ENCODE results near the gene FBXL19. TPM values are rescaled to one million over a fixed set of nuclear protein-coding genes. Genes with fewer than 3 reads are reported as not detected.

Gene FBXL19
- total RNA-seq, 1 donor from 2014 or later = 19.4 TPM

DNA sequence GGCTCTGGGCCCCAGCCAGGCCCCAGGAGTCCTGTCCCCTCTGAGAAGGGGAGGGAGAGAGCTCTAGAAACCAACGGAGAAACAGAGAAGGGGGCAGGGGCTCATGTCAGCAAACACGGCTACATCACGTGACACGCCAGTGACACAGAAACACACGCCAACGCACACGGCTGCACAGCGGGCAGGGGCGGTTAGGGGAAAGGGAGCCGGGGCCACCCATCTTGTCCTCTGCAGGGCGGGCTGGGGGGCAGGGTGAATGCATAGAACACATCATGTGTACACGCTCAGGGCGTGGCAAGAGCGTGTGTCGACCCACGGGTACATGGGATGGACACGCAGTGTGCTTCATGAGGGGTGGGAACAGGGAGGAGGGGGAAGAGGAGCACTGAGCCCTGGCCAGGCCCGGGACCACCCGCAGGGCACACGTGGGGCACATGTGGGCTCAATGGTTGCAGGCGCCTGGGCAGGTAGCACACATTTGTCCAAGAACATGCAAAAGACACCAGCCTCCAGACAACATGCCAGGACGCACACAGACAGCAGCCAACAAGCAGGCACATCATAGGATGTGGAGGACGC, 66.2 kb downstream of the FBXL19 start:
- Mint-ChIP-seq H3K4me1 (ENCODE audit: low read depth) (peaks cover 9% of the 10 kb centered on the region), H3K9me3 (ENCODE audit: low read depth) (no peaks in the 10 kb centered on the region), H3K36me3 (ENCODE audit: low read depth) (no peaks in the 10 kb centered on the region), H3K4me3 (ENCODE audit: unreplicated experiment) (no peak overlapping the region), H3K27me3 (ENCODE audit: low read depth) (no peaks in the 10 kb centered on the region), H3K27ac (ENCODE audit: unreplicated experiment) (no peak overlapping the region)
- no peak for DNase-seq (ENCODE audit: low spot score)
- TF ChIP-seq, protein P1, sequence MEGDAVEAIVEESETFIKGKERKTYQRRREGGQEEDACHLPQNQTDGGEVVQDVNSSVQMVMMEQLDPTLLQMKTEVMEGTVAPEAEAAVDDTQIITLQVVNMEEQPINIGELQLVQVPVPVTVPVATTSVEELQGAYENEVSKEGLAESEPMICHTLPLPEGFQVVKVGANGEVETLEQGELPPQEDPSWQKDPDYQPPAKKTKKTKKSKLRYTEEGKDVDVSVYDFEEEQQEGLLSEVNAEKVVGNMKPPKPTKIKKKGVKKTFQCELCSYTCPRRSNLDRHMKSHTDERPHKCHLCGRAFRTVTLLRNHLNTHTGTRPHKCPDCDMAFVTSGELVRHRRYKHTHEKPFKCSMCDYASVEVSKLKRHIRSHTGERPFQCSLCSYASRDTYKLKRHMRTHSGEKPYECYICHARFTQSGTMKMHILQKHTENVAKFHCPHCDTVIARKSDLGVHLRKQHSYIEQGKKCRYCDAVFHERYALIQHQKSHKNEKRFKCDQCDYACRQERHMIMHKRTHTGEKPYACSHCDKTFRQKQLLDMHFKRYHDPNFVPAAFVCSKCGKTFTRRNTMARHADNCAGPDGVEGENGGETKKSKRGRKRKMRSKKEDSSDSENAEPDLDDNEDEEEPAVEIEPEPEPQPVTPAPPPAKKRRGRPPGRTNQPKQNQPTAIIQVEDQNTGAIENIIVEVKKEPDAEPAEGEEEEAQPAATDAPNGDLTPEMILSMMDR (IDR thresholded peaks at IDR 0.05) = no peak

DNA sequence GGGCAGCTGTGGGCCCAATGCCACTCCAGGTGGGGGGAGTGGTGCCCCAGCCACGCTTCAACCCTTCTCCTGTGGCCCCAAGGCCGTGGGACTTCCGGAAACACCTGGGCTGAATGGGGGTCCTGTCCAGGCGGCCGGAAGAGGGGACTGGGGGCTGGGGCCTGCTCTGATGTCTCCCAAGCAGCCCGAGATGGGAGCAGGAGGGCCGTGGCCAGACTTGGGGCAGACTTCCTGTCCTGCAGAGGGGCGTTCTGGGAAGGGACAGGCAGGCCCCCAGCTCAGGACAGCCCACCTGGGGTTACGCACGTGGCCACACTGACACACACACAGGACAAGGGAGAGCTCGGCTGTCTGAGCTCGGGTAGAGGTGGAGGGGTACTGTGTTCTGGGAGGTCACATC, 66.7 kb downstream of the FBXL19 start:
- no peak overlapping the region for H3K4me3 Mint-ChIP-seq (ENCODE audit: unreplicated experiment)
- H3K36me3 Mint-ChIP-seq (ENCODE audit: low read depth) = no peaks in the 10 kb centered on the region
- no peak overlapping the region for H3K27ac Mint-ChIP-seq (ENCODE audit: unreplicated experiment)
- TF ChIP-seq, protein P1 (IDR thresholded peaks at IDR 0.05) = no peak
- H3K4me1 Mint-ChIP-seq (ENCODE audit: low read depth) = peaks cover 7% of the 10 kb centered on the region
- no peaks in the 10 kb centered on the region for H3K27me3 Mint-ChIP-seq (ENCODE audit: low read depth)
- H3K9me3 Mint-ChIP-seq (ENCODE audit: low read depth) = no peaks in the 10 kb centered on the region
- no peak for DNase-seq (ENCODE audit: low spot score)

DNA sequence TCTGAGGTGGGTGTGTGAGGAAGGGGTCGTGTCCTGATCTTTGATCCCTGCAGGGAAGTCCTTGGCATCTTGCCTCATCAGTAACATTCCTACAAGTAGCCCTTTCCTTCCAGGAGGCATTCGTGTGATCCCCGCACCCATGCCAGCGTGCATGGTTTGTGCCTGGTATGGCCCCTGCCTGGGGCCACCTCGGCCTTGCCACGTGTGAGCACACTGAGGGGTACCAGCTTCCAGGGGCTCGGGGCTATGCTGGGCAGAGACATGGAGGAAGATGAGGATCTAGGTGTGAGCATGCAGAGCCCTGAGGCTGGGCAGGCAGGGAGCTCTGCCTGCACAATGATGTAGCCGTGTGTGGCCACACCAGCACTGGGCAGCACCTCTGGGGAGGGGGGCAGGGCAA, 67.7 kb downstream of the FBXL19 start:
- no peaks in the 10 kb centered on the region for H3K36me3 Mint-ChIP-seq (ENCODE audit: low read depth)
- TF ChIP-seq, protein P1 (IDR thresholded peaks at IDR 0.05) = no peak
- no peak overlapping the region for H3K27ac Mint-ChIP-seq (ENCODE audit: unreplicated experiment)
- no peak overlapping the region for H3K4me3 Mint-ChIP-seq (ENCODE audit: unreplicated experiment)
- no peak for DNase-seq (ENCODE audit: low spot score)
- no peaks in the 10 kb centered on the region for H3K9me3 Mint-ChIP-seq (ENCODE audit: low read depth)
- H3K4me1 Mint-ChIP-seq (ENCODE audit: low read depth) = no peaks in the 10 kb centered on the region
- no peaks in the 10 kb centered on the region for H3K27me3 Mint-ChIP-seq (ENCODE audit: low read depth)

DNA sequence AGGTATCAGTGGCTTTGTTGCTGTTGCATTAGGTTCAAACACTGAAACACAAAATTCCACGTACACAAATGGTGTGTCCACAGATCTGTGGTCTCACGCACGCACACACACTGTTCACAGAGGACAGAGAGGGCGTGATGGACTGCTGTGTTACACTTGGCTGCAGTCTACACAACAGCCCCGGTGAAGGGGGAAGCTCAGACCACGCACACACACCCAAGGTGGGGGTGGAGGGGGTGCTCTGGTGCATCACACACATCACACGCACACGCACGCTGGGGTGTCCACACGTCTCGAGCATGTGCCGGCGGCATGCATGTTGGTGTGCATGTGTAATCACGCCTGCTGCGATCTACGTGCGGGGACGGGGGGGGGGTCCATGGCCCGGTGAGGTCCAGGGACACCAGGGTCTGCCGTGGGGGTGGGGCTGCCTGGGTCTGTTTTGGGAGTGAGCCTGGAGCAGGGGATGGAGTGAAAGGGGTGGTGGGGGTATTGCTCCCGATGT, 69.0 kb downstream of the FBXL19 start:
- DNase-seq (ENCODE audit: low spot score) = no peak
- TF ChIP-seq, protein P1 (IDR thresholded peaks at IDR 0.05) = no peak
- Mint-ChIP-seq H3K36me3 (ENCODE audit: low read depth) (no peaks in the 10 kb centered on the region), H3K27ac (ENCODE audit: unreplicated experiment) (no peak overlapping the region), H3K27me3 (ENCODE audit: low read depth) (no peaks in the 10 kb centered on the region), H3K4me1 (ENCODE audit: low read depth) (peaks cover 8% of the 10 kb centered on the region), H3K9me3 (ENCODE audit: low read depth) (no peaks in the 10 kb centered on the region), H3K4me3 (ENCODE audit: unreplicated experiment) (no peak overlapping the region)

DNA sequence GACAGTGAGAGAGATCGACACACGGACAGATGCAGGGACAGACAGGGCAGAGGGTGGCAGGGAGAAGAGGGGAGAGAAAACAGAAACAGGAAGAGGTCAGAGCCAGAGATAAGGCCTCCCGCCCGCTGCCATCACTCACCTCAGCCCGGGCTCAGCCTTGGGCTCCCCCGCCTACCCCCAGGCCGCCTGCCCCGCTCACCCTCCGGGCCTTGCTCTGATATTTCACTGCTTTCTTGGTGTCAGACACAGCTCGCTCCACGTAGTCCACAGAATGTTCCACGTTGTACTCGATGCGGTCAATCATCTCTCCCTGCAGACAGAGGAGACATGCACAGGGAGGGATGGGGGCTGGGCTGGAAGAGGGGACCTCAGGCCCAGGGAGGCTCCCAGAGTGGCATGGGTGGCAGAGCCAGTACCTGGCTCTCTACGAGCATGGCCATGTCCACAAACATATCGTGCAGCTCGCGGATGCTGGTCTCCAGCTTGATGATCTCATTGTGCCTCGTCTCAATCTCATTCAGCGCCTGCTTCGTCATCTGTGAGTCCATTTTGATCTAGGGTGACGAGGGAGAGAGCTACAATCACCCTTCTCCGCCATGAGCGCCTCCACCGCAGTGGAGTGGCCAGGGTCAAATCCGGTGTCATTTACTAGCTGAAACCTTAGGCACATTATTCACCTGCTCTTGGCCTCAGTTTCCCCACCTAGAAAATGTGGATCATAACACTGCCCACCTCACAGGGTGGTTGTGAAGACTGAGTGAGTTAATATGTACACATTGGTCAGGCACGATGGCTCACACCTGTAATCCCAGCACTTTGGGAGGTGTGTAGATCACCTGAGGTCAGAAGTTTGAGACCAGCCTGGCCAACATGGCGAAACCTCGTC, 69.8 kb downstream of the FBXL19 start:
- TF ChIP-seq, protein P1 (IDR thresholded peaks at IDR 0.05) = no peak
- Mint-ChIP-seq H3K4me3 (ENCODE audit: unreplicated experiment) (no peak overlapping the region), H3K36me3 (ENCODE audit: low read depth) (no peaks in the 10 kb centered on the region), H3K27me3 (ENCODE audit: low read depth) (no peaks in the 10 kb centered on the region), H3K27ac (ENCODE audit: unreplicated experiment) (no peak overlapping the region), H3K4me1 (ENCODE audit: low read depth) (peaks cover 16% of the 10 kb centered on the region), H3K9me3 (ENCODE audit: low read depth) (no peaks in the 10 kb centered on the region)
- no peak for DNase-seq (ENCODE audit: low spot score)

All from chondrocyte (in vitro differentiated cells).